H1 (cell line): ENCODE measurements around the gene TOP2B. TPM values are rescaled to one million over a fixed set of nuclear protein-coding genes. Genes with fewer than 3 reads are reported as not detected.

Experiments used
- CTCF ChIA-PET: fragments of 300-600 bp; sonication (Branson Sonifier 250); formaldehyde crosslinking; loops from one replicate; lab custom pipeline; 2021; ENCODE audit not compliant: partially characterized antibody; lab: Charles Lee
- POLR2A ChIA-PET: fragments of 300-600 bp; sonication (Branson Sonifier 250); formaldehyde crosslinking; loops from one replicate; lab custom pipeline; 2021; ENCODE audit warnings: inconsistent platforms; ENCODE audit not compliant: partially characterized antibody; lab: Charles Lee
- DNase-seq, 2 experiments: peaks; one replicate each; pipeline versions ENCODE4 v3.0.0 to v3.0.0-alpha.2; 2010 to 2022; ENCODE audit warnings: low spot score in 2 of 2, low read depth in 1 of 2, mixed read lengths in 1 of 2
- FAIRE-seq: peaks from 2 replicates; lab custom pipeline; 2011; peaks lifted over from hg19 to GRCh38; lab: Jason Lieb, UNC
- H2AFZ ChIP-seq: 2 replicates; pipeline ENCODE4 v1.8.1; 2012; ENCODE audit warnings: low read length, inconsistent platforms
- H2AK5ac ChIP-seq: 2 replicates; pipeline ENCODE4 v1.6.1; 2013; ENCODE audit warnings: low read depth, low read length
- H2BK120ac ChIP-seq: replicated peaks from 2 replicates; pipeline ENCODE3; 2013; ENCODE audit warnings: low read depth, low read length, inconsistent platforms
- H2BK12ac ChIP-seq: 2 replicates; pipeline ENCODE4 v1.6.1; 2013; ENCODE audit warnings: low read depth, low read length
- H2BK15ac ChIP-seq: 2 replicates; pipeline ENCODE4 v1.6.1; 2013; ENCODE audit warnings: low read length
- H2BK20ac ChIP-seq: 2 replicates; pipeline ENCODE4 v1.6.1; 2013; ENCODE audit warnings: low read length
- H2BK5ac ChIP-seq: 2 replicates; pipeline ENCODE4 v1.6.1; 2013; ENCODE audit warnings: low read depth, low read length
- H3K14ac ChIP-seq: 2 replicates; pipeline ENCODE4 v1.6.1; 2013; ENCODE audit warnings: inconsistent platforms; ENCODE audit not compliant: insufficient read length
- H3K18ac ChIP-seq: 2 replicates; pipeline ENCODE4 v1.6.1; 2013; ENCODE audit warnings: low read length; ENCODE audit errors: extremely low read depth
- H3K23ac ChIP-seq: 2 replicates; pipeline ENCODE4 v1.6.1; 2013; ENCODE audit warnings: inconsistent platforms; ENCODE audit not compliant: insufficient read length
- H3K23me2 ChIP-seq: 2 replicates; pipeline ENCODE4 v1.6.1; 2013; ENCODE audit warnings: low read depth, low read length
- H3K27ac ChIP-seq: 2 replicates; pipeline ENCODE4 v1.6.1; 2011; ENCODE audit warnings: low read depth, low read length, inconsistent platforms
- H3K27me3 ChIP-seq, 4 experiments: replicated peaks in 1 of 4; 1 replicate in 1 of 4; 2 replicates in 3 of 4; pipeline versions ENCODE4 v1.6.1 to v1.8.1; 2011 to 2013; ENCODE audit warnings: low read length in 3 of 4, mild to moderate bottlenecking in 3 of 4, inconsistent platforms in 2 of 4, mixed read lengths in 2 of 4, moderate library complexity in 1 of 4; ENCODE audit not compliant: control insufficient read depth in 3 of 4, insufficient read depth in 3 of 4; ENCODE audit errors: extremely low read depth in 1 of 4
- H3K36me3 ChIP-seq, 4 experiments: 2 replicates each; pipeline versions ENCODE4 v1.6.1 to v1.8.1; 2011 to 2013; ENCODE audit warnings: mild to moderate bottlenecking in 4 of 4, low read length in 3 of 4, moderate library complexity in 2 of 4, control low read depth in 1 of 4, inconsistent platforms in 1 of 4; ENCODE audit not compliant: insufficient read depth in 4 of 4, control insufficient read depth in 2 of 4
- H3K4ac ChIP-seq: replicated peaks from 2 replicates; pipeline ENCODE3; 2013; ENCODE audit warnings: low read length, low read depth, mixed read lengths, inconsistent platforms; ENCODE audit not compliant: insufficient read length
- H3K4me1 ChIP-seq, 4 experiments: replicated peaks in 1 of 4; 1 replicate in 1 of 4; 2 replicates in 3 of 4; pipeline versions ENCODE4 v1.6.1 to v1.8.1; 2011 to 2013; ENCODE audit warnings: low read length in 3 of 4, inconsistent platforms in 2 of 4, mixed read lengths in 1 of 4; ENCODE audit not compliant: insufficient read depth in 4 of 4, control insufficient read depth in 3 of 4
- H3K4me2 ChIP-seq, 2 experiments: 2 replicates each; pipeline versions ENCODE4 v1.6.1 to v1.8.1; 2011 to 2013; ENCODE audit warnings: low read depth in 2 of 2, low read length in 2 of 2, control low read depth in 1 of 2, inconsistent platforms in 1 of 2, mild to moderate bottlenecking in 1 of 2; ENCODE audit not compliant: insufficient read depth in 1 of 2
- H3K4me3 ChIP-seq, 4 experiments: fragments of 200-600, 300-600 bp in 1 of 4; sonication (generic), shearing (Covaris generic), sonication (Bioruptor Twin) in 1 of 4; 2 replicates each; pipeline versions ENCODE4 v1.5.1 to v1.8.1; 2011 to 2016; ENCODE audit warnings: low read length in 4 of 4, low read depth in 3 of 4, control low read depth in 2 of 4, inconsistent platforms in 2 of 4, mild to moderate bottlenecking in 2 of 4, mixed read lengths in 1 of 4, moderate library complexity in 1 of 4; ENCODE audit not compliant: insufficient read depth in 2 of 4; ENCODE audit errors: extremely low read depth in 1 of 4
- H3K56ac ChIP-seq: replicated peaks from 2 replicates; pipeline ENCODE3; 2013; ENCODE audit warnings: low read depth, mild to moderate bottlenecking, mixed read lengths, low read length, inconsistent platforms; ENCODE audit not compliant: insufficient read length
- H3K79me1 ChIP-seq: 2 replicates; pipeline ENCODE4 v1.6.1; 2013; ENCODE audit warnings: low read depth, low read length, control low read depth
- H3K79me2 ChIP-seq, 2 experiments: 2 replicates each; pipeline versions ENCODE4 v1.6.1 to v1.8.1; 2012 to 2013; ENCODE audit warnings: low read length in 2 of 2, mild to moderate bottlenecking in 2 of 2, inconsistent platforms in 1 of 2; ENCODE audit not compliant: insufficient read depth in 2 of 2, control insufficient read depth in 1 of 2
- H3K9ac ChIP-seq, 4 experiments: replicated peaks in 1 of 4; 1 replicate in 1 of 4; 2 replicates in 3 of 4; pipeline versions ENCODE4 v1.6.1 to v1.8.1; 2011 to 2013; ENCODE audit warnings: low read depth in 3 of 4, low read length in 3 of 4, control low read depth in 2 of 4, mild to moderate bottlenecking in 2 of 4, moderate library complexity in 2 of 4, inconsistent platforms in 1 of 4; ENCODE audit errors: extremely low read depth in 1 of 4
- H3K9me3 ChIP-seq, 2 experiments: 2 replicates each; pipeline versions ENCODE4 v1.6.1 to v1.8.1; 2012 to 2013; ENCODE audit warnings: mild to moderate bottlenecking in 2 of 2, moderate library complexity in 2 of 2, control low read depth in 1 of 2, inconsistent platforms in 1 of 2, low read depth in 1 of 2, low read length in 1 of 2, mixed read lengths in 1 of 2; ENCODE audit not compliant: insufficient read depth in 2 of 2
- H4K20me1 ChIP-seq, 2 experiments: replicated peaks in 1 of 2; 2 replicates each; pipeline versions ENCODE3 to v1.8.1; 2011 to 2013; ENCODE audit warnings: inconsistent platforms in 2 of 2, low read length in 2 of 2, mild to moderate bottlenecking in 1 of 2; ENCODE audit not compliant: insufficient read depth in 2 of 2, control insufficient read depth in 1 of 2
- H4K5ac ChIP-seq: 2 replicates; pipeline ENCODE4 v1.6.1; 2013; ENCODE audit warnings: low read length, low read depth, mixed read lengths, inconsistent platforms; ENCODE audit not compliant: insufficient read length
- H4K8ac ChIP-seq: 2 replicates; pipeline ENCODE4 v1.8.0; 2013; ENCODE audit warnings: mild to moderate bottlenecking, moderate library complexity, low read length, inconsistent platforms; ENCODE audit not compliant: insufficient read depth; ENCODE audit errors: extremely low read depth
- H4K91ac ChIP-seq: replicated peaks from 2 replicates; pipeline ENCODE3; 2013; ENCODE audit warnings: low read length, mixed read lengths, inconsistent platforms; ENCODE audit not compliant: insufficient read length
- CHD1 ChIP-seq: IDR thresholded peaks from 2 replicates; pipeline ENCODE4 v1.6.1; 2012; ENCODE audit warnings: low read depth, low read length, improper control_type of control experiment
- CHD2 ChIP-seq: IDR thresholded peaks from 2 replicates; pipeline ENCODE4 v1.6.1; 2012; ENCODE audit warnings: low read length, improper control_type of control experiment
- HDAC2 ChIP-seq, 2 experiments: fragments of 300-600 bp in 1 of 2; sonication (generic) in 1 of 2; IDR thresholded peaks; 2 replicates each; pipeline ENCODE4 v1.6.1; 2011 to 2012; ENCODE audit warnings: low read depth in 2 of 2, low read length in 2 of 2, mild to moderate bottlenecking in 2 of 2, moderate library complexity in 2 of 2, borderline replicate concordance in 1 of 2, inconsistent platforms in 1 of 2
- KDM5A ChIP-seq: fragments of 200-600 bp; IDR thresholded peaks from 2 replicates; pipeline ENCODE4 v1.7.1; 2012; ENCODE audit warnings: mild to moderate bottlenecking, low read length, inconsistent platforms, mixed read lengths
- NANOG ChIP-seq: IDR thresholded peaks from 2 replicates; pipeline ENCODE4 v1.6.1; 2011; ENCODE audit warnings: low read length, low read depth, mild to moderate bottlenecking, inconsistent platforms; ENCODE audit not compliant: insufficient read depth, poor library complexity, severe bottlenecking
- SAP30 ChIP-seq: fragments of 300-600 bp; sonication (generic); IDR thresholded peaks from 2 replicates; pipeline ENCODE4 v1.7.1; 2012; ENCODE audit warnings: low read length, moderate library complexity, mild to moderate bottlenecking, inconsistent platforms; ENCODE audit not compliant: insufficient read depth, insufficient replicate concordance
- SRF ChIP-seq: IDR thresholded peaks from 2 replicates; pipeline ENCODE4 v1.6.1; 2011; ENCODE audit warnings: mild to moderate bottlenecking, low read depth, low read length, moderate library complexity
- TBP ChIP-seq: IDR thresholded peaks from 2 replicates; pipeline ENCODE4 v1.6.1; 2011; ENCODE audit warnings: low read depth, low read length, improper control_type of control experiment
- TCF12 ChIP-seq: IDR thresholded peaks from 2 replicates; pipeline ENCODE4 v1.6.1; 2011; ENCODE audit warnings: low read depth, mild to moderate bottlenecking, low read length
- TEAD4 ChIP-seq: IDR thresholded peaks from 2 replicates; pipeline ENCODE4 v1.6.1; 2012; ENCODE audit warnings: low read depth, low read length, inconsistent platforms, mixed read lengths
- ZNF274 ChIP-seq: IDR thresholded peaks from 2 replicates; pipeline ENCODE4 v1.7.0; 2012; ENCODE audit warnings: low read length, borderline replicate concordance; ENCODE audit errors: extremely low read depth
- WGBS, 2 experiments: shearing (Covaris generic) in 1 of 2; methylation state at CpG; one replicate each; pipeline versions ENCODE4 v1.1.6 to v1.1.7; 2013 to 2015; ENCODE audit warnings: low lambda C conversion rate in 2 of 2, mixed read lengths in 2 of 2, inconsistent platforms in 1 of 2, low coverage in 1 of 2, missing lambda C conversion rate in 1 of 2; ENCODE audit not compliant: insufficient replicate concordance in 2 of 2, insufficient coverage in 1 of 2, insufficient read length in 1 of 2; ENCODE audit errors: extremely low coverage in 1 of 2, missing lambda C conversion rate in 1 of 2; 5-methylcytosine and 5-hydroxymethylcytosine counted together
- polyA plus RNA-seq, 7 experiments: library from polyadenylated mRNA; depleted of rRNA in 3 of 7; stranded (reverse) in 5 of 7; unstranded in 2 of 7; fragments of >200 nt in 5 of 7; fragments of 200-250 nt in 2 of 7; gene quantifications; 1 replicate in 5 of 7; 2 replicates in 1 of 7; 4 replicates in 1 of 7; pipeline versions ENCODE4 v1.2.1 to v1.2.3, GENCODE V29; 2011 to 2013; ENCODE audit warnings: missing spikeins in 2 of 7, mixed read lengths in 2 of 7
- total RNA-seq: library from RNA; stranded (reverse); fragmentation: NEBNext Ultra II Directional; extraction: Animal tissue kit (Norgen Biotek cat#: 25700); gene quantifications from 2 replicates; pipeline ENCODE4 v1.2.1, GENCODE V29; 2021
- TF ChIP-seq, protein P1 (sequence below): IDR thresholded peaks from 2 replicates; pipeline ENCODE4 v1.6.1; 2011; ENCODE audit warnings: low read length, improper control_type of control experiment

Gene TOP2B
- total and polyA plus RNA-seq, 2 of the 8 experiments (the other 6 are each of a cell fraction or from before 2014, with no cell fraction given), result 34.9 to 206 TPM

DNA sequence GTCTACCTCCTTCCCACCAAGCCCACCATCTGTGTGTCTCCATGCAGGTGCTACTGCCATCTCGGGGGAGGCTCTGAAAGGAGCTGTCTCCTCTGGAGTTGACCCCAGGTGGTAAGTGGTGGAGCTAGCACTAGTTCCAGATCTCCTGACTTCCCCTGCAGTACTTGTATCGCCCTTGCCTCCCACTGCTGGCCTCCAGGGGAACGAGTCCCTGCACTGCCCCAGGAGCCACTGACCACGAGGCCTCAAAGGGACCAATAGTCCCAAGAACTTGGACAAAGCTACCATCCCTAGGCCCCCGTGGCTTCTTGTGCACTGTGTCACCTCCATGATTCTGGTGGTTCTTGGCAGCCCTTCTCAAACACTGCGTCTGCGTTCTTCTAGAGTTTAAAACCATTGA lies 98.9 kb downstream of the TOP2B start:
- FAIRE-seq, result no peak
- DNase-seq, result no peak
- 92% methylated on average over 7 of the region's 7 CpGs; no CpG with 5 or more reads in 1 of the 2 experiments for WGBS, 2 experiments

More for the DNA sequence above, 98.9 kb downstream of the TOP2B start:
- H3K56ac ChIP-seq, result no peak overlapping the region
- no peak overlapping the region for H2BK5ac ChIP-seq
- H2BK12ac ChIP-seq, result no peak overlapping the region
- no peak overlapping the region for H3K23ac ChIP-seq
- H3K4me1 ChIP-seq, result no peaks in the 10 kb centered on the region
- no peaks in the 10 kb centered on the region for H3K79me2 ChIP-seq
- H2AFZ ChIP-seq, result no peak overlapping the region
- H4K20me1 ChIP-seq, result no peaks in the 10 kb centered on the region
- no peak overlapping the region for H2BK120ac ChIP-seq
- no peaks in the 10 kb centered on the region for H3K27me3 ChIP-seq
- H3K14ac ChIP-seq, result no peak overlapping the region
- no peak overlapping the region for H4K5ac ChIP-seq
- no peak overlapping the region for H2BK15ac ChIP-seq
- no peak overlapping the region for H2BK20ac ChIP-seq
- H3K4me2 ChIP-seq, result no peak overlapping the region
- H3K9me3 ChIP-seq, result no peaks in the 10 kb centered on the region
- H3K9ac ChIP-seq, result no peak overlapping the region
- H4K8ac ChIP-seq, result no peak overlapping the region
- H3K23me2 ChIP-seq, result no peaks in the 10 kb centered on the region
- no peak overlapping the region for H2AK5ac ChIP-seq
- ChIA-PET POLR2A (no interaction called here), CTCF (interaction anchor here (0.6 to 3.8 kb wide), 16 partner anchors 9 to 885 kb away, joined by 3 to 13 read pairs (median 4); no protein-coding TSS in a partner anchor)
- H3K4ac ChIP-seq, result no peak overlapping the region
- no peaks in the 10 kb centered on the region for H3K36me3 ChIP-seq
- H3K79me1 ChIP-seq, result no peaks in the 10 kb centered on the region
- H3K18ac ChIP-seq, result no peak overlapping the region
- no peak overlapping the region for H3K4me3 ChIP-seq
- H4K91ac ChIP-seq, result no peak overlapping the region
- no peak for TF ChIP-seq SAP30
- no peak for TF ChIP-seq TBP
- TF ChIP-seq KDM5A, result no peak
- no peak for TF ChIP-seq CHD2
- TF ChIP-seq, protein P1, sequence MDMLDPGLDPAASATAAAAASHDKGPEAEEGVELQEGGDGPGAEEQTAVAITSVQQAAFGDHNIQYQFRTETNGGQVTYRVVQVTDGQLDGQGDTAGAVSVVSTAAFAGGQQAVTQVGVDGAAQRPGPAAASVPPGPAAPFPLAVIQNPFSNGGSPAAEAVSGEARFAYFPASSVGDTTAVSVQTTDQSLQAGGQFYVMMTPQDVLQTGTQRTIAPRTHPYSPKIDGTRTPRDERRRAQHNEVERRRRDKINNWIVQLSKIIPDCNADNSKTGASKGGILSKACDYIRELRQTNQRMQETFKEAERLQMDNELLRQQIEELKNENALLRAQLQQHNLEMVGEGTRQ, result no peak
- no peak for TF ChIP-seq TCF12
- no peak for TF ChIP-seq SRF
- no peak for TF ChIP-seq TEAD4
- no peak for TF ChIP-seq NANOG
- no peak for TF ChIP-seq HDAC2 (IDR thresholded peaks at IDR 0.05; ENCODE audit: borderline replicate concordance in 1 of 2, low read depth in 2 of 2, low read length in 2 of 2)
- TF ChIP-seq ZNF274, result no peak
- TF ChIP-seq CHD1, result no peak
- H3K27ac ChIP-seq, result no peak overlapping the region
